GM12875 (cell line): ENCODE results near the gene SEMA6A.

Source experiments
- H3K4me3 ChIP-seq: one replicate; pipeline ENCODE4 v1.5.1; 2011; ENCODE audit warnings: low read depth, low read length, control low read depth
- CTCF ChIP-seq: IDR thresholded peaks from 2 replicates; pipeline ENCODE4 v1.5.1; 2011; ENCODE audit warnings: low read depth, mild to moderate bottlenecking, control low read depth, inconsistent platforms, low read length, moderate library complexity, borderline replicate concordance; ENCODE audit not compliant: insufficient read depth

The SEMA6A gene

GRCh38 chr5:116516021-116516420 lies 58.6 kb downstream of the SEMA6A start:
- no peak for TF ChIP-seq CTCF
- H3K4me3 ChIP-seq = no peak overlapping the region

DNA sequence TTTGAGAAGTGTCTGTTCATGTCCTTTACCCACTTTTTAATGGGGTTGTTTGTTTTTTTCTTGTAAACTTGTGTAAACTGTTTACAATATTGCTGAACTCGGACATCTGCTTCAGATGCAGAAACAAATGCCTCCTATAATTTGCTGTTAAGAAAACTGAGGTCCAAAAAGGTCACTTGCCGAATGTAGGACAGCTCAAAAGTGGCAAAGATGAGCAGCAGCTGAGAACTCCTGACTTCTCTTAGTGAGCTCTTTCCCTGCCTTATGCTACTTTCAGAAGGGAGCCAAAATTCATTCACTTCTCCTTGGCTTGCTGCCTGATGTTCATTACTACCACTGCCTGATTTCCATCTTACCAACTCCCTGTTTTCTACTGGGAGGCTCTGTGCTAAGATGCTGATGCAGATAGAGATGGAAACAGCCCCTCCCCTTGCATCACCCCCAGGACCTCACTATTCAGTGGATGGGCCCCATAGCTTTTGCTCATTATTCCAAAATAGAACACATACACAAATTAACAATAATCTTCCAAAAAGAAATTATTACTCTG lies 60.1 kb downstream of the SEMA6A start:
- no peak overlapping the region for H3K4me3 ChIP-seq
- TF ChIP-seq CTCF = no peak

GRCh38 chr5:116510517-116510916 lies 64.1 kb downstream of the SEMA6A start:
- no peak for TF ChIP-seq CTCF
- no peak overlapping the region for H3K4me3 ChIP-seq

DNA sequence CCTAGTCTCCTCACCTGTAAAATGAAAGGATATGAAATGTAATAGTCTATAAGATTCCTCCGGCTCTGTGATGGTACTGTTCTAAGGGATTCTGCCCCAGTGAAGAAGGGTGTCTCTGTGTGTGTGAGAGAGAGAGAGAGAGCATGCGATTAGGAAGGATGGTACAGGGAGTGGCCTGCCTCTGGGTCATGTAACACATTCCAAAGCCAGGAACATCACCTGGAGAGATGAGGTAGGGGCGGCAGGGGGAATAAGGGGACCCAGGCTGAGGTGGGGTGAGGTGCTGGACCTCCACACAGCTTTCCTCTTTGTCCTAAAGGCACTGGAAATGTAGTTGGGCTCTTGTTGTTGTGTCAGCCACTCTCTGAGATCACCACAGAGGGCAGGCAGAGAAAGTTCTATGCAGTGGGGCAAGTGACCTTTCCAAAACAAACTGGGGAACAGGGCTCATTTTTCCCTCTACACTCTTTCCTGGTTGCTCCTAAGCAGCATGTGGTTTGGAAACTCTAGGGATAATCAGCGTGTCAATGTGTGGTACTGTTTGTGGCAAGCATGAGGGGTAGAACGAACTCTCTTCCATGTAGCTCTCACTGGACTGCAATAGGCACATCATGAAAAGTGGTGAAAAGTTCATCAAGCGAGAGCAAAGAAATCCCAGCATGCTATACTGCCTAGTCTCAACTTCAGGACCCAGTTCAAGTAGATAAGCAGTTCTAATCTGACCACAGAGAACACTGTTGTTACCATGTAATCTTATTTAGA lies 65.0 kb downstream of the SEMA6A start:
- TF ChIP-seq CTCF = no peak
- H3K4me3 ChIP-seq = no peak overlapping the region

DNA sequence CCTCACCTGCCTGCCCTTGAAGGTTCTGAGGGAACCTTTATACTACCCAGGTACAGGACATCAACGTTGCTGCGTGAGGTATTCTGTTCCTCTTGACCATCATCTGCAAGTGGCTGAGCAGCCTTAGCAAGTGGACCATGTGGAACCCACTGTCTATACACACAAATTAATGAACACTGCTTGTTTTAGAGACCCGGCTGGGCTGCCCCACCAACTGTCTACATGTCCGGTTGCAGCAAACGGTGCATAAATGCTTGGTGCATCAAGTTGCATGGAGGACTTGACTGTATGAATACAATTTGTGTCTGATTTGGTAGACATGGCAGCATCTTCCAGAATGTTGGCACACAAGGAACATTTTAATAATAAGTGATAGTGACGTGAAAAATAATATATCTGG lies 65.8 kb downstream of the SEMA6A start:
- no peak for TF ChIP-seq CTCF

GRCh38 chr5:116507941-116508655 lies 66.5 kb downstream of the SEMA6A start:
- no peak overlapping the region for H3K4me3 ChIP-seq
- TF ChIP-seq CTCF = no peak

More for the DNA sequence above, 65.8 kb downstream of the SEMA6A start:
- H3K4me3 ChIP-seq = no peak overlapping the region
